Left ventricle myocardium inferior (tissue), 1 donor: ENCODE results near the gene FARP1. TPM values are rescaled to one million over a fixed set of nuclear protein-coding genes. Genes with fewer than 3 reads are reported as not detected.

Experiments used
- DNase-seq: peaks from one replicate; pipeline ENCODE4 v3.0.0-alpha.2; 2020
- H3K27ac ChIP-seq: fragments of 200-600 bp; replicated peaks from 2 replicates; pipeline ENCODE4 v1.8.0; 2021
- H3K27me3 ChIP-seq: fragments of 200-600 bp; 2 replicates; pipeline ENCODE4 v1.8.0; 2021; ENCODE audit warnings: low read depth
- H3K36me3 ChIP-seq: fragments of 200-600 bp; 2 replicates; pipeline ENCODE4 v1.8.0; 2021
- H3K4me1 ChIP-seq: fragments of 200-600 bp; 2 replicates; pipeline ENCODE4 v1.8.0; 2021
- H3K4me3 ChIP-seq: fragments of 200-600 bp; 2 replicates; pipeline ENCODE4 v1.8.0; 2021; ENCODE audit warnings: mild to moderate bottlenecking, moderate library complexity
- H3K9me3 ChIP-seq: fragments of 200-600 bp; replicated peaks from 2 replicates; pipeline ENCODE4 v1.8.0; 2021
- CTCF ChIP-seq: fragments of 200-600 bp; IDR thresholded peaks from 2 replicates; pipeline ENCODE4 v1.8.0; 2021; ENCODE audit warnings: antibody characterized with exemption, mild to moderate bottlenecking, borderline replicate concordance
- intact Hi-C: fragments of 100-400 bp; cut with micrococcal nuclease; formaldehyde crosslinking; loops from one replicate; pipeline ENCODE4 v1.11.0; 2022
- total RNA-seq: library from RNA; stranded (reverse); fragmentation: NEBNext Ultra II Directional; extraction: Animal tissue kit (Norgen Biotek cat#: 25700); gene quantifications from one replicate; pipeline ENCODE4 v1.2.1, GENCODE V29; 2021
- donor health status: DM: no; HTN: yes; CAD: no; lungs with severe emphysema.

FARP1 gene
- total RNA-seq, 1 donor from 2014 or later, result 17.6 TPM

GRCh38 chr13:98272549-98272948 is 129.7 kb downstream of the FARP1 start:
- no peak for TF ChIP-seq CTCF
- H3K9me3 ChIP-seq, result no peaks in the 10 kb centered on the region
- H3K4me3 ChIP-seq, result no peak overlapping the region
- H3K27ac ChIP-seq, result no peak overlapping the region
- no peak for DNase-seq
- no peaks in the 10 kb centered on the region for H3K36me3 ChIP-seq
- H3K27me3 ChIP-seq, result no peaks in the 10 kb centered on the region
- intact Hi-C loops, result no loop called here
- peaks cover under 1% of the 10 kb centered on the region for H3K4me1 ChIP-seq

DNA sequence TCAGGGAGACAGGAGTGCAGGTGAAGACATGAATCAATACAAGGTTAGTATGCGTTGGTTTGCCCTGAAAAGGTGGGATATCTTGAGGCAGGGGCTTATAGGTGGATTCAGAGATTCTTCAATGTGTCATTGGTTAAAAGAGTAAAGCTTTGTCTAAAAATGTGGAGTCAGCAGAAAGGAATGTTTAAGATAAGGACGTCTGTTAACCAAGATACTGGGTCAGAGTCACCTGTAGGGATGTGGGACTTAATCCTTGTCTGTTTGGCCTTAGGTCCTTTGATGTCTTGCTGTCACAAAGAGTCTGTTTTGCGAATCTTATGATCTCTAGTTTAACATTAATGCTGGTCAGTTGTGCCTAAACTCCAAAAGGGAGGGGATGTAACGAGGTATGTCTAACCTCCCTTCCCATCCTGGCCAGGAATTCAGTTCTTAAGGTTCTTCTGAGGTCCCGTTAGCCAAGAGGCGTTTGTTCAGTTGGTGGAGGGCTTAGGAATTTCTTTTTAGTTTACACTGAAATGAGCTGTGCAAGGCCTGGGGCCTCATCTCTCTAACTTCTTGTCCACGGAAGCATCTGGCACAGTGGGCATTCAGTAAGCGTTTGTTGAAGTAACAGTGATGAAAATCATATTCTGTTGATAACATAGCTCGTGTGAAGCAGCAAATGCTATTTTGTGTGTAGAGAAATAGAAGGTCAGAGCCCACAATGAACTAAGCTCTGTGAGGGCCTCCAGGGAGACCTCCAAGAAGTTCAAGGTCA is 130.4 kb downstream of the FARP1 start:
- intact Hi-C loops, result no loop called here
- H3K4me1 ChIP-seq, result no peaks in the 10 kb centered on the region
- no peak overlapping the region for H3K4me3 ChIP-seq
- H3K9me3 ChIP-seq, result no peaks in the 10 kb centered on the region
- no peak for DNase-seq
- H3K27ac ChIP-seq, result no peak overlapping the region
- no peak for TF ChIP-seq CTCF
- H3K36me3 ChIP-seq, result no peaks in the 10 kb centered on the region
- no peaks in the 10 kb centered on the region for H3K27me3 ChIP-seq

DNA sequence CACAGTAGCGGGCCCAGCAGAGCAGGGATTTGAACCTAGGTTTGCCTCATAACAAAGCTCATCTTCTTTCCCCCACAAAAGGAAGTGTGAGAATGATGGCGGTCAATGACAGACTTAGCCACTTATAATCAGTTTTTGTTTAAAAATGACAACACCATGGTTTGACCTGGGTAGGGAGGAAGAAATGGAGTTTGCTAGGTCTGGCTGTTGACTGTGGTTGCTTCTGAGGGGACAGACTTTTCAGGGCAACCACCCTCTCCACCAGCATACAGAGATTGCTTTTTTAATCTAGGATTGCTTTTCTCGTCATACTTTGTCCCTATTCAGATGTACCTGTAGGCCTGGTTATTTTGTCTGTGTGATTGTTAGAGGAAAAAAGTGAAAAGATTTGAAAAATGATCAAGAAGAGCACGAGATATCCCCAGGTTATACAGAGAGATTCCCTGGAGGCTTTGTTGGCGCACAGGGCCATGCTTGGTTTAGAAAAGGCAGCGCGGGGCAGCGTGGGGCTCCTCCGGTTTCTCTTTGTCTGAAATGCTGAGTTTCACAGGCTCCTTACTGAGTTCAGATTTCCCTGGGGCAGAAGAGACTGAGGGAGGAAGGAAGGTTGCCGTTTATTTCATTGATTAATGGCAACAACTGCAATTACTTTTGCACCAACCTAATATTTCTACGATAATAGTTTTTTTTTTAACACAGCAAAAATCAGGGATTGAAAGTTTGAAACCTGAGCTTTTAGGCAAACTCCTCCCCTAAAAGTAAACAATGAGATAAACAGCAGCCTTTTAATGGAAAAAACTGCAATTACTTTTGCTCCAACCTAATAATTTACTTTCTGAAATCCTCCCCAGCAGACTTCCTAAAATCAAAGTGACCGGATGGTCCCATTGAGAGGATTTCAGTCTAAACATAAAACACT is 131.2 kb downstream of the FARP1 start:
- Histone ChIP-seq H3K4me1 (no peaks in the 10 kb centered on the region), H3K27me3 (no peaks in the 10 kb centered on the region), H3K27ac (no peak overlapping the region), H3K4me3 (no peak overlapping the region), H3K9me3 (no peaks in the 10 kb centered on the region), H3K36me3 (no peaks in the 10 kb centered on the region)
- intact Hi-C loops, result no loop called here
- TF ChIP-seq CTCF, result no peak
- DNase-seq, result no peak

- DNase-seq, result no peak
- Histone ChIP-seq H3K4me1 (peaks cover 2% of the 10 kb centered on the region), H3K27ac (no peak overlapping the region), H3K27me3 (no peaks in the 10 kb centered on the region), H3K4me3 (no peak overlapping the region), H3K9me3 (no peaks in the 10 kb centered on the region), H3K36me3 (no peaks in the 10 kb centered on the region)
- intact Hi-C loops, result no loop called here
- no peak for TF ChIP-seq CTCF
Observed at GRCh38 chr13:98274921-98275487, 132.1 kb downstream of the FARP1 start.

- Histone ChIP-seq H3K36me3 (no peaks in the 10 kb centered on the region), H3K4me3 (no peak overlapping the region), H3K9me3 (no peaks in the 10 kb centered on the region), H3K27me3 (no peaks in the 10 kb centered on the region), H3K4me1 (peaks cover 4% of the 10 kb centered on the region), H3K27ac (no peak overlapping the region)
- DNase-seq, result no peak
- intact Hi-C loops, result no loop called here
- no peak for TF ChIP-seq CTCF
Observed at GRCh38 chr13:98275681-98276171, 132.8 kb downstream of the FARP1 start.
